Thyroid gland (tissue), 4 donors: ENCODE measurements around the gene GAS2L1. TPM values are rescaled to one million over a fixed set of nuclear protein-coding genes. Genes with fewer than 3 reads are reported as not detected.

Source experiments
- DNase-seq, 2 donors: peaks; one replicate each; pipeline ENCODE4 v3.0.0-alpha.2; 2019
- H3K27ac ChIP-seq, 3 donors: fragments of 200-600 bp; sonication (generic); 1 replicate in 2 of 3; 2 replicates in 1 of 3; pipeline ENCODE4 v1.5.1; 2016 to 2019; ENCODE audit warnings: mild to moderate bottlenecking in 1 of 3, moderate library complexity in 1 of 3
- H3K27me3 ChIP-seq: fragments of 200-600 bp; sonication (generic); one replicate; pipeline ENCODE4 v1.5.1; 2019
- H3K36me3 ChIP-seq, 2 donors: fragments of 200-600 bp; sonication (generic); one replicate each; pipeline ENCODE4 v1.5.1; 2016 to 2019
- H3K4me1 ChIP-seq, 2 donors: fragments of 200-600 bp; sonication (generic); one replicate each; pipeline ENCODE4 v1.5.1; 2017 to 2019
- H3K4me3 ChIP-seq, 3 donors: fragments of 200-600 bp; sonication (generic); replicated peaks in 1 of 3; 1 replicate in 2 of 3; 2 replicates in 1 of 3; pipeline ENCODE4 v1.5.1; 2016; ENCODE audit warnings: mild to moderate bottlenecking in 1 of 3
- H3K9me3 ChIP-seq: fragments of 200-600 bp; sonication (generic); one replicate; pipeline ENCODE4 v1.5.1; 2017
- CTCF ChIP-seq, 6 experiments: fragments of 200-600 bp in 3 of 6; fragments of 450-650 bp in 3 of 6; sonication (generic) in 3 of 6; IDR thresholded peaks; one replicate each; pipeline ENCODE4 v1.5.1; 2016 to 2019; ENCODE audit warnings: antibody characterized with exemption in 6 of 6, mild to moderate bottlenecking in 2 of 6, inconsistent platforms in 1 of 6, moderate library complexity in 1 of 6
- POLR2A ChIP-seq, 2 donors: fragments of 450-650 bp; IDR thresholded peaks; one replicate each; pipeline ENCODE4 v1.6.1; 2017; ENCODE audit warnings: antibody characterized with exemption in 2 of 2, mild to moderate bottlenecking in 2 of 2, moderate library complexity in 1 of 2
- WGBS, 2 donors: methylation state at CpG; one replicate each; pipeline ENCODE4 v1.1.5; 2017; 5-methylcytosine and 5-hydroxymethylcytosine counted together
- intact Hi-C: fragments of 100-400 bp; cut with DNase I; formaldehyde crosslinking; loops from one replicate; pipeline ENCODE4 v1.15.1; 2023
- total RNA-seq, 4 donors: library from RNA; depleted of rRNA; stranded (reverse); fragments of >200 nt; gene quantifications; one replicate each; pipeline ENCODE4 v1.2.3, GENCODE V29; 2016

The GAS2L1 gene
- total RNA-seq, 4 donors from 2014 or later: 9.3 to 22.2 (median 15.7) TPM

- Histone ChIP-seq H3K36me3 (peaks cover 26 to 27% of the 10 kb centered on the region in 2 donors), H3K27me3 (no peaks in the 10 kb centered on the region), H3K9me3 (no peaks in the 10 kb centered on the region), H3K4me1 (peaks cover 35 to 44% of the 10 kb centered on the region in 2 donors), H3K4me3 (peak overlapping the region; percentile 49 to 92 (median 78)), H3K27ac (peak overlapping the region in 2 of 3 donors; percentile 98)
- TF ChIP-seq POLR2A (IDR thresholded peaks at IDR 0.05): no peak
- no peak for TF ChIP-seq CTCF (IDR thresholded peaks at IDR 0.05)
- intact Hi-C loops: no loop called here
- no peak for DNase-seq
- WGBS, 2 donors: 1 to 4% methylated on average over 14 of the region's 14 CpGs
Measured at GRCh38 chr22:29269230-29269604, 37.2 kb upstream of the GAS2L1 start.

GRCh38 chr22:29269731-29270474, 36.5 kb upstream of the GAS2L1 start:
- Histone ChIP-seq H3K36me3 (peaks cover 32% of the 10 kb centered on the region in 2 donors), H3K9me3 (no peaks in the 10 kb centered on the region), H3K27me3 (no peaks in the 10 kb centered on the region), H3K27ac (peak overlapping the region in 1 of 3 donors; percentile 98), H3K4me1 (peaks cover 35 to 44% of the 10 kb centered on the region in 2 donors), H3K4me3 (peak overlapping the region; percentile 14 to 78 (median 49))
- no peak for TF ChIP-seq POLR2A (IDR thresholded peaks at IDR 0.05)
- no peak for TF ChIP-seq CTCF (IDR thresholded peaks at IDR 0.05)
- DNase-seq: no peak
- intact Hi-C loops: loop anchor here (5.0 kb wide), 1 partner anchor 37 kb away; the partner anchor contains the start of gene GAS2L1
- WGBS, 2 donors: 10 to 16% methylated on average over 13 of the region's 13 CpGs

- TF ChIP-seq CTCF (IDR thresholded peaks at IDR 0.05) (no peak), POLR2A (IDR thresholded peaks at IDR 0.05) (no peak)
- H3K4me1 ChIP-seq: peaks cover 35 to 44% of the 10 kb centered on the region in 2 donors
- peak overlapping the region in 1 of 3 donors; percentile 19 for H3K27ac ChIP-seq
- H3K36me3 ChIP-seq: peaks cover 25 to 33% of the 10 kb centered on the region in 2 donors
- no peak for DNase-seq
- intact Hi-C loops: loop anchor here (5.0 kb wide), 1 partner anchor 37 kb away; the partner anchor contains the start of gene GAS2L1
- no peaks in the 10 kb centered on the region for H3K9me3 ChIP-seq
- WGBS, 2 donors: 20 to 22% methylated on average over 9 of the region's 9 CpGs
- peak overlapping the region in 1 of 3 donors; percentile 78 for H3K4me3 ChIP-seq
- H3K27me3 ChIP-seq: no peaks in the 10 kb centered on the region
Measured at GRCh38 chr22:29270475-29271271, 35.8 kb upstream of the GAS2L1 start.

- intact Hi-C loops: loop anchor here (5.0 kb wide), 1 partner anchor 35 kb away; the partner anchor contains the start of gene GAS2L1
- TF ChIP-seq CTCF (IDR thresholded peaks at IDR 0.05) (no peak), POLR2A (IDR thresholded peaks at IDR 0.05) (no peak)
- no peak overlapping the region for H3K4me3 ChIP-seq
- H3K9me3 ChIP-seq: no peaks in the 10 kb centered on the region
- DNase-seq: no peak
- peaks cover 38 to 46% of the 10 kb centered on the region in 2 donors for H3K36me3 ChIP-seq
- H3K27ac ChIP-seq: no peak overlapping the region
- peaks cover 23 to 30% of the 10 kb centered on the region in 2 donors for H3K4me1 ChIP-seq
- H3K27me3 ChIP-seq: no peaks in the 10 kb centered on the region
- WGBS, 2 donors: 67 to 75% methylated on average over 2 of the region's 2 CpGs
Measured at GRCh38 chr22:29272624-29273023, 33.8 kb upstream of the GAS2L1 start.
